Upper lobe of left lung (tissue), 4 donors: ENCODE results near the gene MKNK2.

Source experiments
- CTCF ChIP-seq, 6 experiments: fragments of 450-650 bp in 4 of 6; fragments of 200-600 bp in 2 of 6; sonication (generic) in 2 of 6; IDR thresholded peaks; one replicate each; pipeline ENCODE4 v1.5.1; 2016 to 2019; ENCODE audit warnings: antibody characterized with exemption in 6 of 6
- EP300 ChIP-seq, 4 donors: sonication (generic); formaldehyde crosslinking; IDR thresholded peaks; one replicate each; pipeline ENCODE4 v1.5.1; 2017; ENCODE audit warnings: antibody characterized with exemption in 4 of 4, control low read depth in 2 of 4
- POLR2A ChIP-seq, 4 donors: fragments of 450-650 bp; IDR thresholded peaks; one replicate each; pipeline ENCODE4 v1.5.1; 2016 to 2017; ENCODE audit warnings: antibody characterized with exemption in 4 of 4, mild to moderate bottlenecking in 2 of 4
- POLR2AphosphoS5 ChIP-seq, 2 donors: sonication (generic); formaldehyde crosslinking; IDR thresholded peaks; one replicate each; pipeline ENCODE4 v1.5.1; 2017; ENCODE audit warnings: antibody characterized with exemption in 2 of 2

DNA sequence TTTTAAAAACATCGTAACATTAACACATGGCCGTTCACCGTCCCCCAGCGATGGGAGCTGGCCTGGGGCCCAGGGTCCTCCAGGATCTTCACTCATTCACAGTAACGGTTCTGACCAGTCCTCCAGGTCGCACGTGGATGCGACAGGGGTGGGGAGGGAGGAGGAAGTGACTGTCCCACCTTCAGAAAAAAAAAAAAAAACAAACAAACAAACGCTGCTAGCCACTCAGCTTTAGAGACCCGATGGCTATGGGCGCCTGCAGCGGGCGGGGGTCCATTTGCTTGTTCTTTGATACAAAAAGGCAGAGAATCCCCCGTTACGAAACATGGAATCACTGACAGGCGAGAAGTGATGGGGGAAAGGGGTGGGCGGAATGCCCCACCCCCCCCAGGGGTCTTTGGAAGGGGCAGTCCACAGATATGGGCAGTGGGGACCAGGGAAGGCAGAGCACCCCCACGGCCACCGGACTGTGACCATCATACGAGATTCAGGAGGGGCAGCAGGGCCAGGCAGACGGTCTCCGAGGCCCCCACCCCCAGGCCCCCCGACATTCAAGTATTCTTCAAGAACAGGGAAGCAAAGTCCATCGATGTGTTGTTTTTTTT is 13.3 kb downstream of the MKNK2 start:
- TF ChIP-seq POLR2A (IDR thresholded peaks at IDR 0.05) (no peak), CTCF (IDR thresholded peaks at IDR 0.05) (no peak), POLR2AphosphoS5 (IDR thresholded peaks at IDR 0.05) (no peak), EP300 (IDR thresholded peaks at IDR 0.05) (no peak)
